HG03432 (cell line): ENCODE measurements around the gene RNF26.

ENCODE experiments used
- ATAC-seq: cut with Tn5 transposase; IDR thresholded peaks from one replicate; pipeline ENCODE4 v1.9.1; 2021; ENCODE audit warnings: mild to moderate bottlenecking, moderate library complexity; ENCODE audit not compliant: unreplicated experiment

RNF26 gene

GRCh38 chr11:119334174-119334930 lies at the start of gene RNF26:
Gene RNF26, plus strand, starts transcription at chr11:119334527. Its CDS starts 596 bp downstream, at chr11:119335123.
- ATAC-seq, result peak; percentile 92

- no peak for ATAC-seq
Observed at GRCh38 chr11:119285431-119285830, 48.9 kb upstream of the RNF26 start.

GRCh38 chr11:119288219-119288618 lies 46.1 kb upstream of the RNF26 start:
- no peak for ATAC-seq

- no peak for ATAC-seq
Observed at GRCh38 chr11:119290894-119291497, 43.3 kb upstream of the RNF26 start.

GRCh38 chr11:119293461-119293860 lies 40.9 kb upstream of the RNF26 start:
- ATAC-seq, result no peak

- no peak for ATAC-seq
Observed at GRCh38 chr11:119295178-119295577, 39.1 kb upstream of the RNF26 start.

- ATAC-seq, result no peak
Observed at GRCh38 chr11:119297938-119298337, 36.4 kb upstream of the RNF26 start.

- ATAC-seq, result no peak
Observed at GRCh38 chr11:119298726-119299125, 35.6 kb upstream of the RNF26 start.

GRCh38 chr11:119299416-119299815 lies 34.9 kb upstream of the RNF26 start:
- ATAC-seq, result no peak

- no peak for ATAC-seq
Observed at GRCh38 chr11:119300198-119300964, 33.9 kb upstream of the RNF26 start.

- ATAC-seq, result no peak
Observed at GRCh38 chr11:119303227-119303718, 31.1 kb upstream of the RNF26 start.

GRCh38 chr11:119305556-119306372 lies 28.6 kb upstream of the RNF26 start:
- no peak for ATAC-seq

- ATAC-seq, result no peak
Observed at GRCh38 chr11:119306373-119306890, 27.9 kb upstream of the RNF26 start.

- no peak for ATAC-seq
Observed at GRCh38 chr11:119307219-119307618, 27.1 kb upstream of the RNF26 start.

GRCh38 chr11:119307974-119308373 lies 26.4 kb upstream of the RNF26 start:
- ATAC-seq, result no peak

GRCh38 chr11:119309411-119309810 lies 24.9 kb upstream of the RNF26 start:
- no peak for ATAC-seq

- no peak for ATAC-seq
Observed at GRCh38 chr11:119309953-119310681, 24.2 kb upstream of the RNF26 start.

GRCh38 chr11:119310682-119311052 lies 23.7 kb upstream of the RNF26 start:
- no peak for ATAC-seq

GRCh38 chr11:119314726-119315125 lies 19.6 kb upstream of the RNF26 start:
- ATAC-seq, result no peak
